HG03521 (cell line): ENCODE measurements around the gene BPHL.
"Not testable (repeated sequence)": the region's sequence is repeated elsewhere in the genome, so short reads cannot be mapped to it uniquely, and the experiment has no call there.

Source experiments
- ATAC-seq: cut with Tn5 transposase; IDR thresholded peaks from one replicate; pipeline ENCODE4 v1.9.1; 2021; ENCODE audit warnings: mild to moderate bottlenecking, moderate library complexity; ENCODE audit not compliant: unreplicated experiment

BPHL gene

DNA sequence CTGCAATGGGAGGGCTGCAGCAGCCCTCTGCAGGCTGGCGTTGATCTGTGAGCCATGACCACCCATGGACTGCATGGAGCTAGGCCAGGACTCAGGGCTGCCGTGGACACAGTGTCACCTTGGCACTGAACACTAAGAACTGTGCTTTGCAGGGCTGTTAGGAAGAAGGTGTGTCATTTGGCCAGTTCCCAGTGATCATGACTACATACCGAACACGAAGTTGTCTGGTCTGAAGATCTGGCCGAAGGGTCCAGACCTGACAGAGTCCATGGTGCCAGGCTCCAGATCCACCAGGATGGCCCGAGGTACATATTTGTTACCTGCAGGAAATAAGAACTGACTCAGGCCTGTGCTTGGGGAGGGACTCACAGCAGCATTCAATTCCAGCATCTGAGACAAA lies 36.9 kb downstream of the BPHL start:
- not testable (repeated sequence) for ATAC-seq

DNA sequence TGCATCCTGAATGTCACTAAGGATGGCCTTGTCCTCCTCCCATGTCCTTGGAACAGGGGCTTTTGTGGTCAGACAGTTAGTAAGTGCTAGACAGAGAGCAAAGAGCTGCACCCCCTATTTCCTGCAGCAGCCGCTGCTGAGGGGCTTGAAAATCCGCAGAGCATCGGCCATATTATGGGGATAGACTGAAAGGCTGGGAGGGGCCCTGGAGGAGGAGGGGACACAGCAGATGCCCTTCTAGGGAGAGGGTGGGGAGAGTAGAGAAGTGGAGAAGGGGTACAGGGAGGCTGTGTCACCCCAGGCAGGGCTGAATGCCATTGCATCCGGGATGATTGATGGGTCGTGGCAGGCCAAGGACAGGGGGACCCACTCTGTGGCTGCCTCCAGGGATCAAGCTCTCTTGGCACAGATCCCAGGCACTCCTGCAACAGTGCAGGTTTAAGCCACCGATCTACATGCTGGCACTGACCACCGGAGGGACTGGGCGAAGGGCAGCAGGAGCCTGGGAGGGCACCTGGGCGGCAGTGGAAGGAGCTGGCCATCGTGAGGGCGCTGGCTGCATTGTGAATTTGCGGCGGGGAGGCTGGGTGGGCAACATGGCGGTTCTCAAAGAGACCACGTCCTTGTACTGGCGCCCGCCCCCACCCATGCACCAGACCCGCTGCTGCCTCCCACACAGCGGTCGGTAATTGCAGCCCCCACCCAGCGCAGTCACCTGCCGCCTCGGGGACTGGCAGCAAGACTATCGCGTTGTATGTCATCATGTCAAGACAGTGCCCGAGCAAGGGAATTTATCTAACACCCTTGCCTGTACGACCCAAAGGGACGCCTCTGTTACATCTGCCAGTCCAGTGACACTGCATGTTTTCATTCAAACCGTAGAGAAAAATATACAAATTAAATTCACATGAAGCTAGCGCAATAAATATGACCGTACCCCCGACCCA lies 37.9 kb downstream of the BPHL start:
- ATAC-seq: not testable (repeated sequence)

DNA sequence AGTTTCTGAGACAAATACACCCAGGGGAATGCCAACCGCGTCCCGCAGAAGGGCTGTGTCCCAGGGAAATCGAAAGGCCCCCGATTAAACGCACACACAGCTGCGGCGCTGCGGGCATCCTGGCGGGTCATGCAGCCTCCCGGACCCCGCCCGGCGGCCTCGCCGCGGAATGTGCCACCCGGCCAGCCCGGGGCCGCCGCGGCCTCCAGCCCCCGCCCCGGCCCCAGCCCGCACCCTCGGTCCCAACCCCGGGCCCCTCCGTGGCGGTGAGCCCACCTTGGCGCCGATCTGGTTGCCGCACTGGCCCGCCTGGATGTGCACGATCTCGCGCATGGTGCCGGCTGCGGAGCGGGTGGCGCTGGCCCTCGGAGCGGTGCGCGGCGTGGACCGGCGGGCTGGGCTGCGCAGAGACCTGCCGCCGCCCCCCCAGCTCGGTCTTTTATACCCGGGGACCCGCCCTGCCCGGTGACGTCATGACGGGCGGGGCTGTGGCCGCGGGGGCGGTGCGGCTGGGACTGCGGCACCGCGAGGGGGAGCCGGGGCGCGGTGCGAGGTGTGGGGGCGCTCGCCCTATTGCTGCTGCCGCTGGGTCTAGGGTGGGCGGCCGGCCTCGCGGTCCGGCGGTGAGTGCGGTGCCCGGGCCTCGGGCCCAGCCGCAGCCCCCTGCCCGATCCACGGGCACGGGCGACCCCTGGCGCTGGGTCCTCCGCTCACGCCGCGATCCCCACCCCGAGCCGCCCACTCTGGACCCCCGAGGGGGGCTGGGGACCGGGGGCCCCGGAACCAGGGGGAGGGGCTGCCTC lies 38.8 kb downstream of the BPHL start, which contains the start of gene TUBB2A:
Gene TUBB2A, minus strand, starts transcription at position 414 of the 803 bp plus-strand sequence. Its CDS starts 81 bp downstream, at position 333.
- peak; percentile 83 for ATAC-seq

- ATAC-seq: no peak
Observed at GRCh38 chr6:3159805-3160781, 41.6 kb downstream of the BPHL start.

GRCh38 chr6:3162067-3162497 lies 43.6 kb downstream of the BPHL start:
- no peak for ATAC-seq

GRCh38 chr6:3162565-3163247 lies 44.2 kb downstream of the BPHL start:
- ATAC-seq: peak; percentile 50

- ATAC-seq: no peak
Observed at GRCh38 chr6:3163248-3163594, 44.7 kb downstream of the BPHL start.

DNA sequence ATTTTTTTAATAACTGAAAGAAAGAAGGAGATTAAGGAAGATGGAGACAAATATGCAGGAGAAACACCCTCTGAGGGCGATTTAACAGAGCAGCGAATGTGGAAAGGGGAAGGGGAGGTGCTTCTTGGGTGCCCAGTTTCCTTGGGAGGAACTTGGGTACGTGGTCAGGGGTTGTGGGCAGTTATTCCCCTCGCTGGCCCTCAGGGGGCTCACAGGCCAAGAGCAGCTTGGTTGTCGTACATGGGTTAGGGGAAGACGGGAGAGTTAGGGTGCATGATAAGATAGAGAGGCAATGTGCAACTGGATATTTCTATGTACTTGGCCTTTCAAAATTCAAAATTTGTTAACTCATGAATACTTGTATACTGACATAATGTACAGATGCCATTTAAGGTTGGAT lies 45.9 kb downstream of the BPHL start:
- no peak for ATAC-seq

- no peak for ATAC-seq
Observed at GRCh38 chr6:3165631-3166534, 47.4 kb downstream of the BPHL start.

DNA sequence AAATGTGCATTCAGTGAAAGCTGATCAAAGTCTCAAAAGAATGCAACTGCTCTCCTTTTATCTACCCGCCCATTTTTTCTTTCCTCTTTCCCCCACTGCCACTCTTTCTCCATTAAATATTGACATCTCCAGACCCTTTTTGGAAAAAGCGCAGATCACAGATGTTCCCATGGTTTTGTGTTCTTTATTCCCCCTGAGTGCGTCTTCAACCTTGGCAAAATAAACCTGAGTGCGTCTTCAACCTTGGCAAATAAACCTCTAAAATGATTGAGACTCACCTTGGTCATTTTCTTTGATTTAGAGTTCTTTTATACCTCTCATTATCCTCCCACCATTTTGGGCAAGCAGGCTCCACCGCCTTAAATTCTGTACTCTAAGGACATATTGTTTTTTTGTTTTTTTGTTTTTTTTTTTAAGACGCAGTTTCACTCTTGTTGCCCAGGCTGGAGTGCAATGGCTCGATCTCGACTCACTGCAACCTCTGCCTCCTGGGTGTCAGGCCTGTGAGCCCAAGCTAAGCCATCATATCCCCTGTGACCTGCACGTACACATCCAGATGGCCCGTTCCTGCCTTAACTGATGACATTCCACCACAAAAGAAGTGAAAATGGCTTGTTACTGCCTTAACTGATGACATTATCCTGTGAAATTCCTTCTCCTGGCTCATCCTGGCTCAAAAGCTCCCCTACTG lies 48.2 kb downstream of the BPHL start:
- ATAC-seq: not testable (repeated sequence)

- ATAC-seq: not testable (repeated sequence)
Observed at GRCh38 chr6:3168046-3168445, 49.5 kb downstream of the BPHL start.

GRCh38 chr6:3170676-3171075 lies 52.2 kb downstream of the BPHL start:
- not testable (repeated sequence) for ATAC-seq

- not testable (repeated sequence) for ATAC-seq
Observed at GRCh38 chr6:3171313-3172175, 53.0 kb downstream of the BPHL start.

- ATAC-seq: not testable (repeated sequence)
Observed at GRCh38 chr6:3172789-3173188, 54.3 kb downstream of the BPHL start.

DNA sequence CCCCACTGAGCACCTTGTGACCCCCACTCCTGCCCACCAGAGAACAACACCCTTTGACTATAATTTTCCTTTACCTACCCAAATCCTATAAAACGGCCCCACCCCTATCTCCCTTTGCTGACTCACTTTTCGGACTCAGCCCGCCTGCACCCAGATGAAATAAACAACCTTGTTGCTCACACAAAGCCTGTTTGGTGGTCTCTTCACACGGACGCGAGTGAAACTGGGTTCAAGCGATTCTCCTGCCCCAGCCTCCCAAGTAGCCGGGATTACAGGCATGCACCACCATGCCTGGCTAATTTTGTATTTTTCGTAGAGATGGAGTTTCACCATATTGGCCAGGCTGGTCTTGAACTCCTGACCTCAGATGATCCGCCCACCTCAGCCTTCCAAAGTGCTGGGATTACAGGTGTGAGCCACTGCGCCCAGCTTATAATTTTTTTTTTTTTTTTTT lies 55.2 kb downstream of the BPHL start:
- not testable (repeated sequence) for ATAC-seq

DNA sequence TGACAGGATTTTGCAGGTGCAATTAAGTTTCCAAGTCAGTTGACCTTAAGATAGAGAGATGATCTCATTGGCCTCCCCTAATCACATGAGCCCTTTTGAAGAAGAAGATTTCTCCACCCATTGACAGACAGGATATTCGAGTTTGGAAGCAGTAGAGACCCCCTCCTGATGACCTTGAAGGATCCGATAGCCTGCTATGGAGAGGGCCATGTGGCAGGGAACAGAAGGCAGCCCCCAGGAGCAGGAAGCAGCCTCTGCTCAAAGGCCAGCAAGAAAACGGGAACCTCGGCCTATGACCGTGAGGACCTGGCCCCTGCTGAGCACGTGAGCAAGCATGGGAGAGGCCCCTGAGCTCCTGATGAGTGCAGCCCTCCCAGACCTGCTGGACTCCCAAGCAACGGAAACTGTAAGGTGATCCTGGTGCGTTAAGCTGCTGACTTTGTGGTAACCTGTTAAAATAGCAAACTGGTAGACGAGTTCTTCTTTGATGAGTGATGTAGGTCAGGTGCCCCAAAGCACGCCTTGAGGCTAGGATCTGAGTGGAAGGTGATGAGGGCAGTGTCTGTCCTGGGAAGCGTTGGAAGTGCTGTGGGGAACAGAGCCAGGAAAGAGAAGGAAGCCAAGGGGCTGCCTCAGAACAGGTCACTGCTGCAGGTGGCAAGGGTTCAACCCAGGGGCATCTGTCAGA lies 57.3 kb downstream of the BPHL start:
- ATAC-seq: no peak
